DMS53 treated with DMSO at 0.1 percent for 48 hours (cell line): Measurements from ENCODE around the gene POGZ.
A peak's percentile ranks its signal among the peaks of the same experiment; 100 is the strongest.

Experiments used
- DNase-seq: peaks from one replicate; lab custom pipeline; 2025; ENCODE audit not compliant: unreplicated experiment; lab: John Stamatoyannopoulos, UW

Gene POGZ

DNA sequence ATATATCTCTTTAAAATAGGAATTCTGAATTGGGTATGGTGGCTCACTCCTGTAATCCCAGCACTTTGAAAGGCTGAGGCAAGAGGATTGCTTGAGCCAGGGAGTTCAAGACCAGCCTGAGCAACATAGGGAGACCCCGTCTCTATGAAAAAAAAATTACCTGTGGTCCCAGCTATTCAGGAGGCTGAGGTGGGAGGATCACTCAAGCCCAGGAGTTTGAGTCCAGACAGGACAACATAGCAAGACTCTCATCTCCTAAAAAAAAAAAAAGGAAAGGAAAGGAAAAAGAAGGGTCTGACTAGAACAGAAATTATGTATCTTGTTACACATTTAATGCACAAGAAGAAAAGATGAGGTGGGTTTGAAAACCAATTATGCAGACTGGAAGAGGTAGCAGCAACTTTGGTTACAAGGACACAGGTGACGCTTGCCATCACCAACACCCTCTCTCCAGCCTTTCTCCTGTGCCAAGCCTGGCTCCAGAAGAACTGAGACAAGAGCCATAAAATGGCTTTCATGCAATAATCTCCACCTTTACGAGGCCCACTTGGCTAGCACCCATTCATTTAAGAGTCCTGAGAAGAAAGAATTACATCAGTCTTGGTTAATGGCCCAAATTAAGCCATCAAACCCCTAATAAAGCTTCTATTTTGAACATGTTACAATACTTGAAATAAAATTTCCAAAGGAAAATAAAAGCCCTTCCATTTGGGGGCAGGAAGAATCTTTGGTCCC, 82.0 kb downstream of the POGZ start:
- DNase-seq: no peak

DNA sequence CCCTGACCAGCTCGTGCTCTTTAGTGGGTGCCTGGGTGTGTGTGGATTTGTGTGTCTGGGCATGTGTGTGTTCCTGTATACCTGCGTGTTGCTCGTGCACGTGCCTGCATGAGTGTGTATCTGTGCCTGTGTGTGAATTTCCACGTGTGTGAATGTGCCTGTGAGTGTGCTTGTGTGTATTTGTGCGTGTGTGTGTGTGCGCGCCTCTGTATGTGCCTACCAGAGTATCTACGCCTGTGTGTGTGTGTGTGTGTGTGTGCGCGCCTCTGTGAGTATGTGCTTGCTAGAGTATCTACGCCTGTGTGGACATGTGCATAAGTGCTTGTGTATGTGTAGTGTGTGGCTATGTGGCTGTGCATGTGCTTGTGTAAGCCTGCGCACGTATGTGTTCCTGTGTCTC, 86.1 kb downstream of the POGZ start:
- no peak for DNase-seq

DNA sequence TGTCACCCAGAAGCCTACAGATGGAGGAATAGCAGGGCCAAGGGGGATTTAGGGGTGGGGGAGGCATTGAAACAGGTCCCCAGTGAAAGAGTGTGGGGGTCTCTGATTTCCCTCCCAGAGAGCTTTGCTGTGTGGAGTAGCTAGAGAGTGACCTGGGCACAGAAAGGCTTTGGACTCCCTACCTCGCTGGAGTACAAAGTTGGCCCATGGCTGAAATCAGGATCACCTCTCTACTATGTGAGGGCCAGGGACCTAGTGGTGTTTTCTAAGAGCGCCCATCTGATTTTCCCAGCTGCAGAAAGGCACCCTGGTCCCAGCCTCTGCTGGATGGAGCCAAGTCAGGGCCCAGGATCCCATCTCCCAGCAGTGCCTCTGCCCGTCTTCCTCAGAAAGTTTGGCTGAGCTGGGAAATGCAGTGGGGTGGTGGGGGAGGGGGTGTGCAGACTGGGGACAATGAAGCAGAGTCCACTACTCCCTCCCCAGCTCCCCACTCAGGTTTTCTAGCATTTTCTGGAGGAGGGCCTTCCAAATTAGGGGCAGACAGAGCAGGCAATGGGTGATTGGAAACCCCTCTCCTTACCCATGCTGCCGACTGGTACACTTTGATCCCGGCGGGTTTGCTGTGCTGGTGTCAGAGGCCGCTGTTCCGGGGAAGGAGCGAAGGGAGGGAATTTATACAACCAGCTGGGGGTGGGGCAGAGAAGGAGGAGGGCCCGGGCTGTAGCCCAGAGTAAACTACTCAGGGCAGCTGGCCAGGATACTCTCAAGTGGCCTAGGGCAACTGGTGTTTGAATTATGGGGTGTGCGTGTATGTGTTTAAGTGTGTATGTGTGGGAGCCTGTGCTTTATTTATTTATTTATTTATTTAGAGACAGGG, 87.0 kb downstream of the POGZ start, which contains the start of gene SELENBP1:
TSS of gene SELENBP1 (minus strand) at position 648 of the 877 bp plus-strand sequence. CDS start at position 584, 64 bp downstream.
- DNase-seq: peak; percentile 85

DNA sequence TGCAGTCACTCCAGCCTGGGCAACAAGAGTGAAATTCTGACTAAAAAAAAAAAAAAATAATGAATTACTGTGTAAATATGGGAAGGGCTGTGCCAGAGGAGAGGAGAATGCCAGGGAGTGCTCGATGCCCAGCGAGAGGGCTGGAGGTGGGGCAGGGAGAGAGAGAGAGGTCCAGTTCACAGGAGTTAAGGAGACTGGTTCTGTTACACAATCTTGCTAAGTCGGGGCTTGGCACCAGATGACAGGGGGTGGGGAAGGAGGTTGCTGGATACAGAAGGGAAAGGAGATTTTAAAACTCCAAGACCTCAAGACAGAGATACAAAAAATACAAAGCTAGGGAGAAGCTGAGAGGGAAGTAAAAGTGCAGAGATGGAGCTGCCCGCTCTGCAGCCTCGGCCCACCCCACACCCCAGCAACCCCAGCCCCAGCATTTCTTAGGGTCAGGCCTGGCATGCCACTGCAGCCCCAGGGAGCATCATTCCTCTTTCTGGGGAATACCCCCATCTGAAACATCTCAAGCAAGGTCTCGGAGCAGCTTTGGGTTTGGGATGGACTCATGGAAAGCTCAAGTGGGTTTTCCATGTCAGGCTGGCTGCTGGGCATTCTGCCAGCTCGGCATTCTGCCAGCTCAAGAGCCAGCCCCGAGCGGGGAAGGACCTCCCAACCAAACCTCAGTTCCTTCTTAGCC, 87.8 kb downstream of the POGZ start:
- DNase-seq: peak; percentile 71

DNA sequence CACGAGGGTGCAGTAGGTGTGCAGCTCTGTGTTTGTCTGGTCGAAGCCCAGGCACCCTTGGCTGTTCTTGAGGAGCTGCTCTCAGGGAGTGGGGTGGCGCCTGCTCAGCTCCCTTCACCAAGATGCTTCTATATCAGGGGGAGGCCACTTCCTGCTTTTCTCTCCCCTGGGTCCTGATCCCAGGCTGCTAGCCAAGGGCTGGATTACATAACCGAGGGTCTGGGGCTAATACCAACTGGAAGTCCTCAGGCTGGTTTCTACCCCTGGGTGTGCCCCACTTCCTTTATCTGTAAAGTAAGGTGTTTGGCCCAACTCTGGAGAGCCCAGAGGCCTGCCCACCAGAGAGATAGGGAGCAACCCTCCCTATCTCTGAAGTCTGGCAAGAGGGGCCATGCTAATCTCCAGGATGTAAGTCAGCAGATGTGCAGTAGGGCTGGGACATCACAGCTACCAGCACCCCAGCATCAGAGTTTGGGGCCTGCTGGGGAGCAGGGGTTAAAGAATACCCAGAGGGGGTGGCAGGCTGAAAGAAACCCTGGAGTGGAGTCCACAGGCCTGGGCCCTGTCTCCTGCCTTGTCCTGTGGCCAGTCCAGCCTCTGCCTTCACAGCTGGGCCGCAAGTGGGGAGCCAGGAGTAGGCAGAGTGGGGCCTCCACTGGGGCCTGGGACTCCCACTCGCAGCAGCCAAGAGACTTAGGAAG, 88.9 kb downstream of the POGZ start:
- DNase-seq: no peak

DNA sequence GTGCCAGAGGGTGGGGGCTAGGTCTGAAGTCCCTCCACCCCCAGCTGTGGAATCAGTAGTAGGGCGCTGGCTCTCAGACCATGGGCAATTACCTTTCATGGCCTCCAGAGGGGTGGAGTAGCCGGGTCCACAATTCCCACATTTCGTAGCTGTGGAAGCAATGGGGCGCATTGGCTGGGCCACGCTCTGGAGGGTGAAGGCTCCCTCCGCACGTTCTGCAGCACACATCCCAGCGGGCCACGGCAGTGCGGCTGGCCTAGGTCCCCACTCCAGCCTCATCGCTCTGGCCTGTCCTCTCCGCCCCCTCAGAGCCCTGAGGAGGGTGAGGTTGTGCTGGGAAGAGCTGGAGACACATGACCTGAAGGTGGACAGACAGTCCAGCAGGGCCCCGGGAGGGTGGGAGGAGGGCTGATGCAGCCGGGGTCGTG, 89.7 kb downstream of the POGZ start:
- DNase-seq: no peak

DNA sequence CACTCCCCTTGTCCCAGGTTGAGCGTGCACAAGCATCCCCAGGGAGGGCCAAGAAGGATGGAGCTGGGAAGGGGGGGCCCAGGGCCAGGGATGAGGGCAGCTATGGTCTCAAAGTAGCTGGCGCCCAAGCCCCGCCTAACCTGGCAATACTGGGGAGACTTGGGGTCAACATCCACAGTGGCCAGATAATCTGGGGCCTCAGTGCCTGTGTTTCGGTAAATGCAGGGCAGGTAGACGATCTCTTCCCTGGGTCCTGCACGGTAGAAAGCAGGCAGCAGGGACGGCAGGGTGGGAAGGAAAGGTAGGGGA, 90.0 kb downstream of the POGZ start:
- DNase-seq: no peak

DNA sequence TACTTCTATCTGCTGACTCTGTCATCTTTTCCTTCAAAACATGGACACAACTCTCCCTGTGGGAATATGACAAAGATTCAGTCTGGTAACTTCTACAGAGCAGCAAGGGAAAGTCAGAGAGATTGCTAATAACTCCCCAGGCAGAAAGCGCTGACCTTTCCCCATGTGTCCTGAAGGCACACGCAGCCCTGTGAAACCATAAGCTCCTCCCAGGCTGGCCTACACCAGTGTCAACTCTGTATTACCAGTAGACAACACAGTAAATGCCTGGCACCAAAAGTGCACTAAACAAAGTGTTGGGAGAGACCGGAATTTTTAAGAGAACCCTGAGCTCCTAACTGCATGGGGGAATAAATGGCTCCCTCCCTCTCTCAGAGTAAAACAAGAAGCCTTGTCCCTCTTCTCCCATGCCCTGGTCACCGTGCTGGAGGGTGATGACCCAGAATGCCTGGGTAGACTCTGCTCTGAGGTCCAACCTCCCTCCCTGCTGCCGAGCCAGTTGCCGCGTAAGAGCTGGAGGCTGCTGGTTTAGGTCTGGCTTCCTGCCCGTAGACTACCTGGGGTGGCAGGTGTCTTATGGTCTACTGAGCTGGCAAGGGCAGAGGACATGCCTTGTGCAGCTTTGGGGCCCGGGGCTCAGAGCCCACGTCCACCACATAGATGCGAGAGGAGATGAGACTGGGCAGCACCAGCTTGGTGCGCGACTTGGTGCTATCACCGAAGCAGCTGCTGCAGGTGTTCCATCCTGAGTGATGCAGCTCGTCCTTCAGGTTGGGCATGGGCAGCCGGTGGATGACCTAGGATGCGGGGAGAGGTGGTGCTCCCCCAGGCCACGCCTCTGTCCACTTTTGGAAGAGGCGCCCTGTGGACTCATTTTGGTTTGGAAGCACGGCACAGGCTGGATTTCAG, 90.6 kb downstream of the POGZ start:
- DNase-seq: no peak

DNA sequence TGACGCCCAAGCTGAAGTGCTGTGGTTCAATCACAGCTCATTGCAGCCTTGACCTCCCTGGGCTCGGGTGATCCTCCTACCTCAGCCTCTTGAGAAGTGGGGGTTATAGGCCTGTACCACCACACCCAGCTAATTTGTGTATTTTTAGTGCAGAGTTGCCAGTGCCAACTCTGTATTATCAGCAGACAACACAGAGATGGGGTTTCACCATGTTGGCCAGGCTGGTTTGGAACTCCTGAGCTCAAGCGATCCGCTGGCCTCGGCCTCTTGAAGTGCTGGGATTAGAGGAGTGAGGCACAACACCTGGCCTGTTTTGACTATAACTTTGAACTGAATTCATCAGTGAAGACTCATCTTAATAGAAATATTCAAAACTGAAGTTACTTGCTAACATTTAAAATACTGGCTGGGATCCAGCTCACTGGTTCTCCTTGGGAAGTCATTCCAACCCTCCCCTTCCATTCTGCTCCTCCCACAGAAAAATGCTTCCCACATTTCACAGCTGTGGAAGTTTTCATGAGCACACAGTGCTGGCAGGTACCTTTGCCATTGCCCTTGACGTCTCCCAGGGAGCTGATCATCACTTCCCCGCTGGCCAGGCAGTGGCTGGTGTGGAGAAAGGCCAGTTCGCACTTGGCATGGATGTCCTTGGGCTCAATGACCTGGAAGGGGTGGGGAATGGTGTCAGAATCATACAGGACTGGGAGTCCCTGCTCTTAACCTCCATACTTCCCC, 91.5 kb downstream of the POGZ start:
- no peak for DNase-seq

DNA sequence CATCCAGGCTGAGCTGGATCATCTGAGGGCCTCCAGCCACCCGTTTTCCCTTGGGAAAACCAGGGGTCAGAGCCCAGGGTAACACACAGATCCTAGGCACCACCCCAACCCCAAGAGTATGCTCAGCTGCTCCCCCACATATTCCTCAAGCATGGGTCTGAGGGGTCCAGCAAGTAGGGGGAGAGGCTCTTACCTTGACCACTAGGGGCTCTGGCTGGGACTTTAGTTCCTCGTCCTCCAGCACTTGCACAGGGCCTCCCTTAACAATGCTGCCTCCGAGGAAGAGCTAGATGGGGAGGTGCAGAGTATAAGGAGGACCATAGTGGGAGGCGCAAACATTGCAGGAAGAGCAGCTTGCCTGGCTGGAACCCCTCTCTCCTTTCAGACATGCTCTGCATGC, 94.3 kb downstream of the POGZ start:
- DNase-seq: no peak

DNA sequence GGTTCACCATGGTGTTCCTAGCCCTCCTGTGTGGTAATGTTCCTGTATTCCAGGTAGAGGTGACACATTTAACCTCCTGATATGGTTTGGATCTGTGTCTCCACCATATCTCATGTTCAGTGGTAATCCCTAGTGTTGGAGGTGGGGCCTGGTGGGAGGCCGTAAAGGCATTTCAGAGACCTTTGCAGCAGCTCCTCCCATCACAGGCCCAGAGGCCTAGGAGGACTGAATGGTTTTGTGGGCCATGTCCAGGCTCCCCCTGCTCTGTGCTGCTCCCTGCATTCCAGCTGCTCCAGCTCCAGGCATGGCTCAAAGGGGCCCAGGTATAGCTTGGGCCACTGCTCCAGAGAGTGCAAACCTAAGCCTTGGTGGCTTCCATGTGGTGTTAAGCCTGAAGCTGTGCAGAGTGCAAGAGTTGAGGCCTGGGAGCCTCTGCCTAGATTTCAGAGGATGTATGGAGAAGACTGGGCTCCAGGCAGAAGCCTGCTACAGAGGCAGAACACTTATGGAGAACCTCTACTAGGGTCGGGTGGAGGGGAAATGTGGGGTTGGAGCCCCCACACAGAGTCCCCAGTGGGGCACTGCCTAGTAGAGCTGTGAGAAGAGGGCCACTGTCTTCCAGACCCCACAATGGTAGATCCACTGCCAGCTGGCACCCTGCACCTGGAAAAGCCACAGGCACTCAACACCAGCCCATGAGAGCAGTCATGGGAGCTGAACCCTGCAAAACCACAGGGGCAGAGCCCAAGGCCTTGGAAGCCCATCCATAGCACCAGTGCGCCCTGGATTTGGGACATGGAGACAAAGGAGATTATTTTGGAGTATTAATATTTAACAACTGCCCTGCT, 96.8 kb downstream of the POGZ start:
- DNase-seq: no peak

DNA sequence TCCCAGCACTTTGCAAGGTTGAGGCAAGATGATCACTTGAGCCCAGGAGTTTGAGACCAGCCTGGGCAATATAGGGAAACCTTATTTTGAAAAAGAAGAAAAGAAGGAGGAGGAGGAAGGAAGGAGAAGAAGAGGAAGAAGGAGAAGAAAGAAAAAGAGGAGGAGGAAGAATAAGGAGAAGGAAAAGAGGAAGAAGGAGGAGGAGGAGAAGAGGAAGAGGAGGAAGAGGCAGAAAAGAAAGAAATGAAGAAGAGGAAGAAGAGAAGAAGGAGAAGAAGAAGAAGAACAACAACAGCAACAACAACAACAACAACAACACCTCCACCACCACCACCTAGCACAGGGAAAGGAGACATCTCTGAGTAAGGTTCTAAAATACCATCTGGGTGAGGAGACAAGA, 97.4 kb downstream of the POGZ start:
- DNase-seq: no peak

DNA sequence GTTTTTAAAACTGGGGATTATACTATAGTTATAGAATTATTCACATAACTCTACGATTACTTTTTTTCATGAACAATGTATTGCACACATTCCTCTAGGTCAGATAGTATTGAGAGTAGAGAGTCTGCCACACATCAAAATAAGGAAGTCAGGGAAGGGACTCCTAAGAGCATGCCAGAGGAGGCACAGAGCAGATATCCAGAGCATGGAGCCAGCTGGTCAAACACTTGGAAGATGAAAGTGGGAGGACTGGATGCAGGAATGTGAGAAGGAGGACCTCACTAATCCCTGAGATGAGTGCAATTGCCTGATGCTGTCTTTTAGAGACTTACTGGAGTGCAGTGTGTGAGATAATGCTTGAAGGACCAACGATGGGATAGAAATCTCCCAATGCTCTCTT, 102.6 kb downstream of the POGZ start:
- no peak for DNase-seq
